HUES48 (cell line): ENCODE measurements around the gene TRAM2.
A peak's percentile ranks its signal among the peaks of the same experiment; 100 is the strongest.
"Not testable (repeated sequence)": the region's sequence is repeated elsewhere in the genome, so short reads cannot be mapped to it uniquely, and the experiment has no call there.

Source experiments
- H3K27ac ChIP-seq: one replicate; pipeline ENCODE4 v1.7.0; 2013; ENCODE audit warnings: low read depth, low read length, inconsistent platforms
- H3K27me3 ChIP-seq: 2 replicates; pipeline ENCODE4 v1.6.1; 2013; ENCODE audit warnings: mild to moderate bottlenecking, low read length; ENCODE audit not compliant: control insufficient read depth, insufficient read depth
- H3K36me3 ChIP-seq: 2 replicates; pipeline ENCODE4 v1.6.1; 2013; ENCODE audit warnings: low read length; ENCODE audit not compliant: control insufficient read depth, insufficient read depth
- H3K4me1 ChIP-seq: 2 replicates; pipeline ENCODE4 v1.6.1; 2013; ENCODE audit warnings: mild to moderate bottlenecking, low read length; ENCODE audit not compliant: control insufficient read depth, insufficient read depth
- H3K4me3 ChIP-seq: 2 replicates; pipeline ENCODE4 v1.5.1; 2013; ENCODE audit warnings: mild to moderate bottlenecking, low read depth, low read length
- H3K9ac ChIP-seq: 2 replicates; pipeline ENCODE4 v1.6.1; 2013; ENCODE audit warnings: mild to moderate bottlenecking, low read depth, low read length, moderate library complexity
- H3K9me3 ChIP-seq: 2 replicates; pipeline ENCODE4 v1.6.1; 2013; ENCODE audit warnings: low read length; ENCODE audit not compliant: control insufficient read depth, insufficient read depth

The TRAM2 gene

GRCh38 chr6:52482903-52483670 lies 93.8 kb downstream of the TRAM2 start:
- Histone ChIP-seq H3K27ac (no peak overlapping the region), H3K4me1 (no peaks in the 10 kb centered on the region), H3K27me3 (no peaks in the 10 kb centered on the region), H3K36me3 (no peaks in the 10 kb centered on the region), H3K4me3 (no peak overlapping the region), H3K9me3 (no peaks in the 10 kb centered on the region), H3K9ac (no peak overlapping the region)

- no peaks in the 10 kb centered on the region for H3K4me1 ChIP-seq
- no peaks in the 10 kb centered on the region for H3K36me3 ChIP-seq
- no peaks in the 10 kb centered on the region for H3K9me3 ChIP-seq
- H3K27me3 ChIP-seq = no peaks in the 10 kb centered on the region
- H3K4me3 ChIP-seq = no peak overlapping the region
- H3K27ac ChIP-seq = no peak overlapping the region
- H3K9ac ChIP-seq = no peak overlapping the region
These were observed 101.6 kb downstream of the TRAM2 start for GRCh38 chr6:52475307-52475706.

- H3K36me3 ChIP-seq = no peaks in the 10 kb centered on the region
- H3K27ac ChIP-seq = no peak overlapping the region
- no peak overlapping the region for H3K4me3 ChIP-seq
- no peak overlapping the region for H3K9ac ChIP-seq
- H3K9me3 ChIP-seq = no peaks in the 10 kb centered on the region
- no peaks in the 10 kb centered on the region for H3K27me3 ChIP-seq
- H3K4me1 ChIP-seq = no peaks in the 10 kb centered on the region
These were observed 102.7 kb downstream of the TRAM2 start for GRCh38 chr6:52474173-52474572.

- H3K27me3 ChIP-seq, H3K27ac ChIP-seq, H3K4me1 ChIP-seq, H3K9me3 ChIP-seq, H3K4me3 ChIP-seq, H3K9ac ChIP-seq, H3K36me3 ChIP-seq: not testable (repeated sequence)
These were observed 115.7 kb downstream of the TRAM2 start for GRCh38 chr6:52461194-52461593.

- H3K27ac ChIP-seq = no peak overlapping the region
- H3K9me3 ChIP-seq = no peaks in the 10 kb centered on the region
- H3K9ac ChIP-seq = no peak overlapping the region
- 0 out of 2 replicates have a peak, but pooled peaks cover 12% of the 10 kb centered on the region for H3K4me1 ChIP-seq
- no peaks in the 10 kb centered on the region for H3K27me3 ChIP-seq
- H3K4me3 ChIP-seq = no peak overlapping the region
- no peaks in the 10 kb centered on the region for H3K36me3 ChIP-seq
These were observed 119.8 kb downstream of the TRAM2 start for GRCh38 chr6:52457096-52457495.

- Histone ChIP-seq H3K4me3 (no peak overlapping the region), H3K9ac (no peak overlapping the region), H3K27me3 (no peaks in the 10 kb centered on the region), H3K27ac (peak overlapping the region; percentile 12), H3K36me3 (no peaks in the 10 kb centered on the region), H3K4me1 (0 out of 2 replicates have a peak, but pooled peaks cover 12% of the 10 kb centered on the region), H3K9me3 (peaks cover 2% of the 10 kb centered on the region; the same call in 1 of the 2 replicates)
These were observed 122.3 kb downstream of the TRAM2 start for GRCh38 chr6:52454556-52454955.
